Astrocyte (in vitro differentiated cells and primary cell): ENCODE measurements around the gene AGTRAP. TPM values are rescaled to one million over a fixed set of nuclear protein-coding genes. Genes with fewer than 3 reads are reported as not detected.

Experiments used
- DNase-seq: peaks from one replicate; pipeline ENCODE4 v3.0.0-alpha.2; 2010; ENCODE audit warnings: low read depth
- FAIRE-seq: peaks from 2 replicates; lab custom pipeline; 2011; peaks lifted over from hg19 to GRCh38; lab: Jason Lieb, UNC
- H2AFZ ChIP-seq: 2 replicates; pipeline ENCODE4 v1.6.0; 2012; ENCODE audit warnings: low read depth, low read length, inconsistent platforms
- H3K27ac ChIP-seq: 2 replicates; pipeline ENCODE4 v1.5.1; 2011; ENCODE audit warnings: low read depth, low read length, inconsistent platforms
- H3K27me3 ChIP-seq: 2 replicates; pipeline ENCODE4 v1.6.0; 2011; ENCODE audit warnings: low read length, inconsistent platforms; ENCODE audit not compliant: insufficient read depth
- H3K36me3 ChIP-seq: 2 replicates; pipeline ENCODE4 v1.5.1; 2011; ENCODE audit warnings: low read length, inconsistent platforms; ENCODE audit not compliant: insufficient read depth
- H3K4me1 ChIP-seq: 2 replicates; pipeline ENCODE4 v1.5.1; 2011; ENCODE audit warnings: low read length, inconsistent platforms; ENCODE audit not compliant: insufficient read depth
- H3K4me2 ChIP-seq: 2 replicates; pipeline ENCODE4 v1.6.0; 2012; ENCODE audit warnings: low read length, inconsistent platforms
- H3K4me3 ChIP-seq: 2 replicates; pipeline ENCODE4 v1.5.1; 2011; ENCODE audit warnings: low read depth, mild to moderate bottlenecking, low read length, inconsistent platforms; ENCODE audit not compliant: insufficient read depth
- H3K79me2 ChIP-seq: 2 replicates; pipeline ENCODE4 v1.6.0; 2012; ENCODE audit warnings: mild to moderate bottlenecking, low read length, inconsistent platforms; ENCODE audit not compliant: insufficient read depth
- H3K9ac ChIP-seq: 2 replicates; pipeline ENCODE4 v1.6.0; 2012; ENCODE audit warnings: mild to moderate bottlenecking, low read length, inconsistent platforms
- H3K9me3 ChIP-seq: 2 replicates; pipeline ENCODE4 v1.5.1; 2012; ENCODE audit warnings: low read depth, mild to moderate bottlenecking, low read length, inconsistent platforms; ENCODE audit not compliant: insufficient read depth
- H4K20me1 ChIP-seq: 2 replicates; pipeline ENCODE4 v1.6.0; 2012; ENCODE audit warnings: low read length, inconsistent platforms; ENCODE audit not compliant: insufficient read depth
- H3K27ac Mint-ChIP-seq: one replicate; pipeline ENCODE4 v1.8.0; 2021; ENCODE audit warnings: mild to moderate bottlenecking, mixed read lengths; ENCODE audit not compliant: unreplicated experiment
- H3K27me3 Mint-ChIP-seq: one replicate; pipeline ENCODE4 v1.8.0; 2021; ENCODE audit warnings: low read depth, mixed read lengths; ENCODE audit not compliant: unreplicated experiment
- H3K36me3 Mint-ChIP-seq: one replicate; pipeline ENCODE4 v1.8.0; 2021; ENCODE audit warnings: low read depth, mixed read lengths; ENCODE audit not compliant: unreplicated experiment
- H3K4me1 Mint-ChIP-seq: one replicate; pipeline ENCODE4 v1.8.0; 2021; ENCODE audit warnings: low read depth, mixed read lengths; ENCODE audit not compliant: unreplicated experiment
- H3K4me3 Mint-ChIP-seq: one replicate; pipeline ENCODE4 v1.8.0; 2021; ENCODE audit warnings: mild to moderate bottlenecking, moderate library complexity, mixed read lengths; ENCODE audit not compliant: unreplicated experiment
- H3K9me3 Mint-ChIP-seq: one replicate; pipeline ENCODE4 v1.8.0; 2021; ENCODE audit warnings: mild to moderate bottlenecking, mixed read lengths; ENCODE audit not compliant: unreplicated experiment
- EZH2 ChIP-seq: IDR thresholded peaks from 2 replicates; pipeline ENCODE4 v1.6.1; 2012; ENCODE audit warnings: mild to moderate bottlenecking, low read length, inconsistent platforms; ENCODE audit not compliant: insufficient read depth
- total RNA-seq: library from RNA; stranded (reverse); gene quantifications from 2 replicates; pipeline ENCODE4 v1.2.1, GENCODE V29; 2021
- TF ChIP-seq, protein P1 (sequence below): IDR thresholded peaks from 2 replicates; pipeline ENCODE4 v1.5.1; 2011; ENCODE audit warnings: low read depth, mild to moderate bottlenecking, inconsistent platforms, low read length, moderate library complexity; ENCODE audit not compliant: insufficient read depth

AGTRAP gene
- total RNA-seq, 1 donor from 2014 or later: 38.7 TPM

DNA sequence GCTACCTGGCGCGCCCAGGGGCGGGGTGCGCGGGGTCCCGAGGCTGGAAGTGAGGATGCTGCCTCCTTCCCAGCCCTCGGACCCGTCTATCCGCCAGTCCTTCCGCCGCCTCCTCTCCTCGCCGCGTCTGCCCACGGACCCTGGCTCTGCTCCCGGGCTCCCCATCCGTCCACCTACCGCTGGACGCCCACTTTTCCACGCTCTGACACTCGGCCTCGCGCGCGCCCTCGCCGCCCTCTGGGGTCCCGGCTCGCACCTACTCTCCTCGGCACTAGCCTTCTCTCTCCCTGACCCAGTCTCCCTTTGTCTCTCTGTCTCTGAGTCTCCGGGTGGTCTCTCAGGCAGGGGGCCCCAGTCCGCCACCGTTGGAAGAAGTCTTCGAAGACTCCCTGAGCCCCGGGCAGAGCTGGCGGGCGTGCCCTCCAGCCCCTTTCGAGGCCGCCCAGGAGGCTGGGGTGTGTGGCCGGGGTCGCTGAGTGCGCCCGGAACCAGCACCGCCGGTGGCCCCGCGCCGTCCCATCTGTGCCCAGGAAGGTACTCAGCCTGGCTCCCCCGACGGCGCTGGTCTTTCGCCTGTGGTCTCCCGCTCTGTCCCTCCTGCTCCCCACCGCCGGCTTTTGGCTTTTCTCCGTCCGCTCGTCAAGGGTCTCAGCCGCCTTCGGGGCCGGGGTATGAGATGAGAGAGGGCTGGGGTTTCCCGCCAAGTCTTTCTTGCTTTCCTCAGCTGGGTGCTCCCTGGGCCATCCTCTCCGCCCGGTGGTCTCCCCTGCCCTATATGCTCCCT lies 43.8 kb upstream of the AGTRAP start:
- Mint-ChIP-seq H3K36me3 (no peaks in the 10 kb centered on the region), H3K27ac (no peak overlapping the region), H3K9me3 (peaks cover 2% of the 10 kb centered on the region), H3K4me1 (peaks cover 7% of the 10 kb centered on the region), H3K27me3 (peaks cover 60% of the 10 kb centered on the region), H3K4me3 (peak overlapping the region; percentile 28)
- Histone ChIP-seq H3K27ac (no peak overlapping the region), H2AFZ (no peak overlapping the region), H3K9ac (peak overlapping the region; percentile 23), H3K27me3 (peaks cover 23% of the 10 kb centered on the region), H3K36me3 (no peaks in the 10 kb centered on the region), H3K4me3 (peak overlapping the region; percentile 28), H3K4me2 (peak overlapping the region; percentile 86), H4K20me1 (peaks cover 24% of the 10 kb centered on the region), H3K79me2 (no peaks in the 10 kb centered on the region), H3K9me3 (no peaks in the 10 kb centered on the region), H3K4me1 (peaks cover 23% of the 10 kb centered on the region)
- no peak for FAIRE-seq
- no peak for DNase-seq
- TF ChIP-seq EZH2: peak; percentile 74
- TF ChIP-seq, protein P1, sequence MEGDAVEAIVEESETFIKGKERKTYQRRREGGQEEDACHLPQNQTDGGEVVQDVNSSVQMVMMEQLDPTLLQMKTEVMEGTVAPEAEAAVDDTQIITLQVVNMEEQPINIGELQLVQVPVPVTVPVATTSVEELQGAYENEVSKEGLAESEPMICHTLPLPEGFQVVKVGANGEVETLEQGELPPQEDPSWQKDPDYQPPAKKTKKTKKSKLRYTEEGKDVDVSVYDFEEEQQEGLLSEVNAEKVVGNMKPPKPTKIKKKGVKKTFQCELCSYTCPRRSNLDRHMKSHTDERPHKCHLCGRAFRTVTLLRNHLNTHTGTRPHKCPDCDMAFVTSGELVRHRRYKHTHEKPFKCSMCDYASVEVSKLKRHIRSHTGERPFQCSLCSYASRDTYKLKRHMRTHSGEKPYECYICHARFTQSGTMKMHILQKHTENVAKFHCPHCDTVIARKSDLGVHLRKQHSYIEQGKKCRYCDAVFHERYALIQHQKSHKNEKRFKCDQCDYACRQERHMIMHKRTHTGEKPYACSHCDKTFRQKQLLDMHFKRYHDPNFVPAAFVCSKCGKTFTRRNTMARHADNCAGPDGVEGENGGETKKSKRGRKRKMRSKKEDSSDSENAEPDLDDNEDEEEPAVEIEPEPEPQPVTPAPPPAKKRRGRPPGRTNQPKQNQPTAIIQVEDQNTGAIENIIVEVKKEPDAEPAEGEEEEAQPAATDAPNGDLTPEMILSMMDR: no peak

DNA sequence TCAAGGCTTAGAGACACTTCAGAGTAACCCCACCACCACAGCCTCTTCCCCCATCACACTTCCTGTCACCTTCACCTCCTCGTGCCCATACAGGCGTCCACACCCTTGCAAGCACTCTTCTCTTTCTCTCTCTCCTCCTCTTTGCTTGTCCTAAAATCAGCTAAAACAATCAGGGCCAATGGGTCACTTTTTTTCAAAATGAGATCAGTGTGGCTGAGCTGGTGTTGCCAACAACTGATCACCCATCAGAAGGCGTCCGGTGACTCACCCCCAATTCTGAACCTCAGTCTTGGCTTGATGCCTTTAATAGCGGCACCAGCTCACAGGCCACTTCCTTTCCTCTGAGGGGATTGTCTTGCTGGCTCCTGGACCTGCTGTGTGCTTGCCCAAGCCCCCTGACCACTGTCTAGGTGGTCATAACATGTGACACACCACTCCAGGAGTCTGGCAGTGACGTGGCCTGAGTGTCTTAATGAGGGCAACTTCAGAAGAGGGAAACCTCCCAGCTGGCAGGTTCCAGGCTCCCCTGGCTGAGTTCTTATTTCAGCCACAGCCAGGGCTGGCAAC lies 42.8 kb upstream of the AGTRAP start:
- DNase-seq: peak; percentile 82

More for the DNA sequence above, 42.8 kb upstream of the AGTRAP start:
- Histone ChIP-seq H3K27ac (no peak overlapping the region), H3K9ac (no peak overlapping the region), H2AFZ (no peak overlapping the region), H3K9me3 (no peaks in the 10 kb centered on the region), H4K20me1 (peaks cover 24% of the 10 kb centered on the region), H3K4me2 (peak overlapping the region; percentile 86), H3K79me2 (no peaks in the 10 kb centered on the region), H3K4me3 (no peak overlapping the region), H3K4me1 (peaks cover 23% of the 10 kb centered on the region), H3K27me3 (peaks cover 23% of the 10 kb centered on the region), H3K36me3 (no peaks in the 10 kb centered on the region)
- TF ChIP-seq, protein P1: no peak
- no peak for TF ChIP-seq EZH2
- peak overlapping the region; percentile 70 for H3K4me3 Mint-ChIP-seq
- peaks cover 7% of the 10 kb centered on the region for H3K4me1 Mint-ChIP-seq
- H3K9me3 Mint-ChIP-seq: peaks cover 2% of the 10 kb centered on the region
- no peaks in the 10 kb centered on the region for H3K36me3 Mint-ChIP-seq
- no peak overlapping the region for H3K27ac Mint-ChIP-seq
- peak; percentile 89 for FAIRE-seq
- peaks cover 62% of the 10 kb centered on the region for H3K27me3 Mint-ChIP-seq
